Breast epithelium (tissue), 3 donors: ENCODE data around the gene EPS8.

ENCODE experiments used
- CTCF ChIP-seq, 3 donors: fragments of 450-650 bp; IDR thresholded peaks; one replicate each; pipeline ENCODE4 v1.5.1; 2016 to 2017; ENCODE audit warnings: antibody characterized with exemption in 3 of 3, mild to moderate bottlenecking in 3 of 3, moderate library complexity in 3 of 3
- POLR2A ChIP-seq: fragments of 450-650 bp; IDR thresholded peaks from one replicate; pipeline ENCODE4 v1.6.1; 2016; ENCODE audit warnings: antibody characterized with exemption, mild to moderate bottlenecking, moderate library complexity

- TF ChIP-seq POLR2A (no peak), CTCF (IDR thresholded peaks at IDR 0.05) (no peak)
These were observed 40.8 kb upstream of the EPS8 start for GRCh38 chr12:15829949-15830348.
